LNCaP clone FGC (cell line): ENCODE data around the gene LRFN2.

Experiments used
- DNase-seq: peaks from one replicate; pipeline ENCODE4 v3.0.0-alpha.2; 2011; ENCODE audit warnings: low read depth
- H3K4me3 ChIP-seq: 2 replicates; pipeline ENCODE4 v1.5.1; 2011; ENCODE audit warnings: mild to moderate bottlenecking, low read depth, low read length, control low read depth
- CTCF ChIP-seq: IDR thresholded peaks from 2 replicates; pipeline ENCODE4 v1.5.1; 2012; ENCODE audit warnings: mild to moderate bottlenecking; ENCODE audit not compliant: control insufficient read depth, insufficient read depth; ENCODE audit errors: extremely low read depth

Gene LRFN2

DNA sequence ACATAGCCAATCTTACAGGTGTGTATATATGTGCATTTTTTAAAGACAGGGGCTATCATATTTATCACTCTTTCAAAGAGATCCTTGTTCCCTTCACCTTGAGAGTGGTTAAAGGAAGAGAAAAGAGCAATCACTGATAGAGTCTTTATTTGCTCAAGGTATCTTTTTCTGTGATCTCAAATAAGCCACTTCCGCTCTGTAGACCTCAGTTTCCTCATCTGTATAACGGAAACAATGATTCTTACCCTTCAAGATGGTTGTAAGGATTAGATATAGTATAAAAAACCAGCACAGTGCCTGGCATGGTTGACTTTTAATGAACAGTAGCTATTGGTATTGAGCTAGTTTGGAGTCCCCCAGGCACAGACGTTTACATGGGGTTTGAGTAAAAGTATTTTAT is 10.1 kb upstream of the LRFN2 start:
- DNase-seq = no peak
- no peak overlapping the region for H3K4me3 ChIP-seq
- no peak for TF ChIP-seq CTCF

DNA sequence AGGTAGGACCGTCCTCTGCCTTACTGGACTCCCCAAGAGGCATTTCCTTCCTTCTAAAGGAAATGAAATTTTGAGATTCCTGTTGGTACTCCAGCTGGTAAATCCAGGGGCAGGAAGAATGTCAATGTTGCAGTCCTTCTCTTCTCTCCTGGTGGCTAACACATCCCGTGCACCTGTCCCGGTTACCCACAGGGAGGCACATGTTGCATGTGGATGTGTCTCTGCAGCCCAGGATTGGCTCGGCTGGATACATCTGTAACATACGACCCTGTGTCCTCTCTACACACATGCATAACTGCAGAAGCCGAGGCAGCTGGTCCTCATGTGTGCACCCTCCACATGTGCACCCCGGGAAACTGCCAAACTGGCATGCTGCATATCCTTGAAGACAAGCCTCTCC is 1.3 kb upstream of the LRFN2 start:
- no peak for DNase-seq
- H3K4me3 ChIP-seq = no peak overlapping the region
- 0 out of 2 replicates have a peak, but pooled peaks have one; percentile 2 for TF ChIP-seq CTCF

- H3K4me3 ChIP-seq = peak overlapping the region; percentile 41; the same call in 1 of the 2 replicates
- no peak for DNase-seq
- no peak for TF ChIP-seq CTCF
Observed at GRCh38 chr6:40588070-40588384, 863 bp upstream of the LRFN2 start.

DNA sequence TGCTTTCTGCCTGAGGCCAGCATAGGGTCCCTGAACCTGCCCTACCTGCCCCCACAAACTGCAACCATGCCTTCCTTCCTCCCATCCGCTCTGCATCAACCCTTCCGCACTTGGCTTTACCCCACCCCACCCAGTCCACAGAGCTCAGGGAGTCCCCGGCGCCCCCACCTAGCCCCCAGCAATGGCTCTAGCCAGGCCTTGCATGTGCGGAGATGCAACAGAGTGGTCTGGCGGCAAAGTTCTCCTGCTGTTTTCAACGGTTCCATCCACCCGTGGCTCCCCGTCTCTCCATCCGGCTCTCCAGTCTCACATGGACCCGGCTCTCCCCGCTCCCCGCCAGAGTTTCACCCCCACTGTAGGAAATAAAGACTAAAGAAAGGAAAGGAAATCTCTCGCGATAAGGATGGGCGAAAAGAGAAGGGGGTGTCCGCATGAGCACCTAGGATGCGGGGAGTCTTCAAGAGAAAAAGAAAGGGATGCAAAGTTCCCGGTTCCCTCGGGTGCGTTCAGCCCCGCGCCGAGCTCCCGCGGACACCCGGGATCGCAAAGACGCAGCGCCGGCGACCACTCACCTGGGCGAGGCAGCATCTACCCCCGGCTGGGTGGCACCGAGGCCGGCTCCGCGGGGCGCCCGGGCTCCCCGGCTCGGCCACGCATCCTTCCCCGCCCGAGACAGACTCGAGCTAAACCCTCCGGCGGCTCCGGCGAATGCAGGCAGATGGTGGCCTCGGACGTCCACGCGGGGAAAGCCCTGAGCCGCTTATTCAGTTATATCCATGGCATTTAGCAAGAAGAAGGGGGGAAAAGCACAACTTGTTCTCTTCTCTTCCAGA is 579 bp downstream of the LRFN2 start:
- no peak for DNase-seq
- TF ChIP-seq CTCF = no peak
- H3K4me3 ChIP-seq = no peak overlapping the region

GRCh38 chr6:40585651-40586269 is 1.4 kb downstream of the LRFN2 start:
- no peak for DNase-seq
- H3K4me3 ChIP-seq = no peak overlapping the region
- no peak for TF ChIP-seq CTCF

DNA sequence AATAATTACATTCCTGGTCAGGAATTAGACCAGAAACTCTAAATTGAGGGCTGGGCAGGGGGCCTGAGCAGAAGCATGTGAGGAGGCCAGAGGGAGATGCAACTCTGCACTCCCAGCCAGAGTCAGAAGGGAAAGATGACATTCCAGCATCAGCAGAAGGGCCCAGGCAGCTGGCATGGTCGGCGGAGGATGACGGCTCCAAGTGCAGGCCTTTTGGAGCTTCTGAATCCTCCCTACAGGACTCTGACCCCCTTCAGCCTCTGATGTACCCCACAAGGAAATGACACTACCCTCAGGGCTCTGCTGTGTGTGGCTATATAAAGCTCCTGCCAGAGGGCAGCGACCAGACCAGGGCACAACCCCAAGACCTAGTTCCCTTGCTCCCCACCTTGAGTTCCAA is 1.9 kb downstream of the LRFN2 start:
- no peak overlapping the region for H3K4me3 ChIP-seq
- DNase-seq = no peak
- TF ChIP-seq CTCF = no peak
